HG03039 (cell line): ENCODE measurements around the gene ULK4.
"Not testable (repeated sequence)": the region's sequence is repeated elsewhere in the genome, so short reads cannot be mapped to it uniquely, and the experiment has no call there.

Source experiments
- ATAC-seq: cut with Tn5 transposase; IDR thresholded peaks from one replicate; pipeline ENCODE4 v1.9.1; 2021; ENCODE audit warnings: mild to moderate bottlenecking, moderate library complexity; ENCODE audit not compliant: unreplicated experiment

Gene ULK4

GRCh38 chr3:41323467-41324155 is 638.3 kb downstream of the ULK4 start:
- no peak for ATAC-seq

DNA sequence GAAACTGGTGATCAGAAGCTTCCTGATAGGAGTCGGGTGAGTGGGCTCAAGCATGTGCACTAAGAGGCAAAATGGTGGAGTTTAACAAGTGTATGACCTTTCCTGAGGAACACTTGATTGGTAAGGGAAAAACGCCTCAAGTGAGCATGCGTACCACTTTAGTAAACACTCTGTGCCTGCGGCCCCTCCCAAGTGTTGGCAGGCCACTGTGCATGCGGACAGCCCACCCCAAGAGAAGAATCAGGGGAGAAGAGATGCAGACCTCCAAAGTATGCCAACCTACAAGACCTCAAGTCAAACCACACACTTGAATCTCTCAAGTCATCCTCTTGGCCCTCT is 640.3 kb downstream of the ULK4 start:
- no peak for ATAC-seq

- no peak for ATAC-seq
Observed at GRCh38 chr3:41320953-41321641, 640.8 kb downstream of the ULK4 start.

- no peak for ATAC-seq
Observed at GRCh38 chr3:41318520-41318919, 643.4 kb downstream of the ULK4 start.

DNA sequence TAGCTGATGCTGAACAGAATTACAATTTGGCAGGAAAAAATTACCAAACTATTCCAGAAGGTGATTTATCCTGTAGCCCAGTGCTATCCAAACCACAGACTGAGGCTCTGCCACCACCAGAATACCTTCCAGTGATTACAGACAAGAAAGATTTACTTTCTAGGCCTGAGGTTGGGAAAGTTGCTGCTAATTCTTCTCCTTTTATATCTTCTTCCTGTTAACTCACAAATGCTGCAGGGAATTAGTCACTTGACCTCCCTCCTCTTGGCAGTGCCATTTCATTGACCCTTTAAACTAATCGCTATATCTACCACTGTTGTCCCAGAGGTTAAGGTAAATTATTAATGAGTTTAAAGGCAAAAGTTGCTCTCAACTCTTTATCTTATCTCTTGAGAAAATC is 644.2 kb downstream of the ULK4 start:
- no peak for ATAC-seq

DNA sequence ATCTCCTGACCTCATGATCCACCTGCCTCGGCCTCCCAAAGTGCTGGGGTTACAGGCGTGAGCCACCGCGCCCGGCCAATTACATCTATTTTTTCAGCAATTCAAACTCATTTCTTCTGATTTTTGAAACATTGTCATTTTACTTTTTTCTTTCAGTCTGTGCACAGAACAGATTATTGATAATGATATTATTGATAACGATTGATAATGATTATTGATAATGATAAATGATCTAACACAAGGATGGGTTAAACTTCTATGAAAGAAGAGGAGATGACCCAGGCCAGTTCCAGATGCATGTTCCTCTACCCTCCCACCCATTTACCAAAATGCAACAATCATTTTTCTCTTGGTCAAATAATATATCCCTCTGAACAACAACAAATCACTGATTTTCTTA is 644.6 kb downstream of the ULK4 start:
- ATAC-seq, result no peak

- ATAC-seq, result no peak
Observed at GRCh38 chr3:41315126-41315525, 646.8 kb downstream of the ULK4 start.

DNA sequence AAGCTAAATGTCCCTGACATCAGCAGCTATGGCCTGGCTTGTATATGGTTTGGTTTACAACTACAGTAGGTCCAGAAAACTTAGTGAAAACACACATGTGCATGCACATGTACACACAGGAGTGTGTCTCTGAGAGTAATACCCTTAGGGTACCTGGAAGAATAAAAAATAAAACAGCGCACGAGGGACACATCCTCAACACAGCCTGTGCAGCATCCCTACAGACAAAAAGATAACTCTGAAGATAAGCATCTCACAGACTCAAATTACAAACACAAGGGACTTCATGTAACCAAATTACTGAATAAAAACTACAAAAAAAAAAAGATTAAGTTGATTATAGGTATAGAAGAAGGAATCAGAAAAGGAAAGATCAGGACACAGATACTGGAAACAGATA is 653.8 kb downstream of the ULK4 start:
- no peak for ATAC-seq

DNA sequence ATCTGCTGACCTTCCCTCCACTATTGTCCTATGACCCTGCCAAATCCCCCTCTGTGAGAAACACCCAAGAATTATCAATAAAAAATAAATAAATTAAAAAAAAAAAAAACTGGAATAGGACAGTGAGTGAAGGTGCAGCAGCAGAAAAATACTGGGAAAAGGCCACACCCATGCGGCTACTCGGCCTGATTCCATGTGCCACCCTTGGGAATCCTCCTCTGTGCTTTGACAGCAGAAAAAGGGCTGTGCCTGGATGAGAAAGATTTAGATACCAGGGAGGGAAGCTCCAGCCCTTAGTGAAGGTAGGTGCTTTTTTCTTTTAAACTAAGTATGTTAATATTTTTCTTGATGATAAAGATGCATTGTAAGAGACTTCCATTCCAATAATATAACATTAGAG is 654.8 kb downstream of the ULK4 start:
- ATAC-seq, result no peak

DNA sequence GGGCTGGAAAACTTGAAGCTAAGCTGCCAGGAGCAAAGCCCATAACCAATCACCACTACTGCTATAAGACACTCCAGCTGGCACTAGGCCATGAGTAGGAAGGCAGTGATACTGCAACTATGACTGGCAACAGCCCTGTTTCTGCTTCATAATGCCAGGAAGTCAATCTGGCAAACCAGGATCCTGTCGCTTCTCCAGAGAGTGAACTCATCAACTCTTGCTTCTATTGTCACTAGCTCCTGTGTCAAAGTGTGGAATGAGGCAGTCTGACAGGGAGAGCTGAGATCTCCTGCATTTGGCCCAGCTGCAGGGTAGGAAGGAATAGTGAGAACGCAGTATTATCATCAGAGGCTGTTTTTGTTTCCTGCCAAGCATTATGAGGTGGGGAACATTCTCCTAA is 657.3 kb downstream of the ULK4 start:
- no peak for ATAC-seq

DNA sequence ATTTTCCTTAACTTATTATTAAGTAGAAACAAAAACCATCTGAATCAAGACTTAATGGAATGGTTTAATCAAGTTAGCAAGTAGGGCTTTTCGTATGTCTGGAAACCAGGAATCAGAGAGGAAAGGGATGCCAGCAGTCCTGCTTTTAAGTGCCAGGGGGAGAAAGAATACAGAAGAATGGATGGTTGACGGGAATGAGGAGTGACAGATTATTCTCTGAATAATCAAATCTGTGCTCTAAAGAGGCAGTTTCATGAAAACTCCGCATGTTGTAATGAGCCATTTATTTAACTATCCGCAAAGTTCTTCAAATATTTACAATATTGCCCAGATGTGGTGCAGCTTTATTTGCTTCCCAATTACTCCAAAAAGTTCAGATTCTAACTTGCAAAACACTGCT is 659.6 kb downstream of the ULK4 start:
- no peak for ATAC-seq

DNA sequence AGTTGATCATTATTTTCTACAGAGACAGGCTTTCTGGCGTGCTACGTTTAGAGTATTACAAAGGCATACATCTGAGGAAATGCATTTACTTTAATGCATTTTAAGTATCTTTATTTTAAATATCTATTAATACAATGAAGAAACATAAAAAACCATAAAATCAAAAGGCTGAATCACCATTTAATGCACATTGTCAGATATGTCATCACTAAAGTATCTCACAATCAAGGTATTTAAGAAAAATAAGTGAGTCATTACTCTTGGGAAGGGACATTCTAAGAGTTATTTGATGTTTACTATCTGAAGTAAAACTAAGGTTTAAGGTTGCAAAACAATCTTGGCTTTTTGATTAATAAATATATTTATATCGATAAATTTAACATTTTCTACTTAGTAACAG is 660.4 kb downstream of the ULK4 start:
- no peak for ATAC-seq

DNA sequence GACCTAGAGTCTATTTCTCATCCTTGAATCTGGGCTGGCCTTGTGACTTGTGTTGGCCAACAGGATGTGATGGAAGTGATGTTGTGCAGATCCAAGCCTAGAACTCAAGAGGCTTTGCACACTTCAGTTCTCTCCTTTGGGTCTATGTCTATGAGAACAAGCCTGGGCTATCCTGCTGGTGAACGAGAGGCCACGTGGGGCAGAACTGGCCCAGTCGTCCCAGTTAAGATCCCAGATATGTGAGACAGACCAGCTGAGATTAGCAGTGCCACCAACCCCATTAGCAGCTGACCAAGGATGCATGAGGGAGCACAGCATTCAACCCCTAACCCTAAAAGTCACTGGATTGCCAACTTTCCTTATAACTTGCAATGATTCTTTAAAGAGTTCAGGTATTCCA is 662.9 kb downstream of the ULK4 start:
- no peak for ATAC-seq

DNA sequence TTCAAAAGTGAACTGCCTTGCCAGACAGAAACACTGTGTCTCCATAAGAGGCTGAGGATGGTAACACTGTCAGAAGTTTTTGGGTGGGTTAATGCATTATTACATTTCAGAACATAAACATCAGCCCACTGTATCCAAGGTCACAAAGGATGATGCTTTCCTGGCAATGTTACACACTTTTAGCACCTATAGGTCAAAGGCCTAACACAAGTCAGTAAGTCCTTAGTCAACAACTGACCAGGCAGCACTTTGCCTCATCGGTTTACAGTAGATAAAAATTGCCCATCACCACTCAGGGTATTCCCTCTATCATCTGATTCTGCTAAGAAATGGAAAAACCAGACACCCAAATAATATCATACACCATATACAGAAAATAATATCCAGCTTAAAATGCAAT is 664.2 kb downstream of the ULK4 start:
- ATAC-seq, result no peak

DNA sequence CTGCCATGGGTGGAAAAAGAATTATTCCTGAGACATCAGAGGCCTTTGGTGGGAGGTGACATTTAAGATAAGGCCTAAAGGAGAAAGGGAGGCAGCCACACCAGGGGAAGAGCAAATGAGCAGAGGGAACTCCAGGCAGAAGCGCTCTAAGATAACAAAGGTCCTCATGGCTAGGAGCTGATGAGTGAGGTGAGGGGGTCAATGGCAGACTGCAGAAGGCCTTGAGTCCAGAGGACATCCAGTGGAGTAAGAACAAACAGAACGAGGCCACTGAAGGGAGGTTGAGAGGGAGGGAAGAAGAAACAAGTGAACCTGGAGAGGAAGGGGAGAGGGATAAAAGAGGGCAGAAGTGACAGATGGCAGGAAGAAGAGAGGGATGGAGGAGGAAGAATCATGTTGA is 665.3 kb downstream of the ULK4 start:
- ATAC-seq, result no peak

- ATAC-seq, result no peak
Observed at GRCh38 chr3:41295740-41296139, 666.2 kb downstream of the ULK4 start.

- no peak for ATAC-seq
Observed at GRCh38 chr3:41293169-41293681, 668.7 kb downstream of the ULK4 start.

- ATAC-seq, result no peak
Observed at GRCh38 chr3:41290736-41291135, 671.2 kb downstream of the ULK4 start.

DNA sequence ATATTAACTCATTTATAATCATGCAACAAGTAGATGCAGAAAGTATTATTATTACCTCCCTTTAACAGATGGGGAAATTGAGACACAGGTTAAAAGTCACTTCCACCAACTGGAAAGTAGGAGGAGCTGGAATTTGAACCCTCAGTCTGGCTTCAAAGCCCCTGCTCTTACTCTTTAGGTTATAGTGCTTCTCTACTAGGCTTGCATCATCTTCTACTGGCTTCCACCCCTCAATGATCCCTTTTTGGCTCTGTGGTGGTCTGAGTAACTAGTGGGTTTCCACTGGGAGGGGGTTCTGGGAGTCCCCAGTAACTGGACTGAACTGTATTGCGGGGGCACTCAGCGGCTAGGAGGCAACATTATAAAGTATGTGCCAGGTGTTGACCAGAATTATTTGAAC is 671.6 kb downstream of the ULK4 start:
- no peak for ATAC-seq

DNA sequence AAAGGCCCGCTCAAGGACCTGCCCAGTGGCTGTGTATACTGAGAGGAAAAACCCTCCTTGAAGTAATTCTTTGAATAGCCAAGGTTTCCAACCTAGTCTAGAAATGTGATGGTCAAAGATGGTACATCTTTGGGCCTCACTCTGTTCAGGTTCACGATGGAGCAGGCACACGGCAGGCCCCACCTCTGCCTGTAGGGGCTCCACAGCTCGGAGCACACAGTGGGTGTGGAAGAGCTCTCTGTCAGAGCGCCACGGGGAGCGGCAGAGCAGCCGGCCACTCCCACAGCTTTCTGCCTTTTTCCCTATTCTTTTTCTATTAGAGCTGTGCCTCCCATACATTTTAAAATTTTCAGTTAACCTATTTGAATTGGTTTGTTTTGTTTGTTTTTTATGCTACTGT is 673.1 kb downstream of the ULK4 start:
- ATAC-seq, result no peak

- ATAC-seq, result no peak
Observed at GRCh38 chr3:41286305-41286704, 675.6 kb downstream of the ULK4 start.

DNA sequence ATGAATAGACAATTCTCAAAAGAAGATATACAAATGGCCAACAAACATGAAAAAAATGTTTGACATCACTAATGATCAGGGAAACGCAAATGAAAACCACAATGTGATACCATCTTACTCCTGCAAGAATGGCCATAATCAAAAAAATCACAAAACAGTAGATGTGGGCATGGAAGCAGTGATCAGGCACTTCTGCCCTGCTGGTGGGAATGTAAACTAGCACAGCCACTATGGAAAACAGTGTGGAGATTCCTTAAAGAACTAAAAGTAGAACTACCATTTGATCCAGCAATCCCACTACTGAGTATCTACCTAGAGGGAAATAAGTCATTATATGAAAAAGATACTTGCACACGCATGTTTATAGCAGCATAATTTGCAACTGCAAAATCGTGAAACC is 677.0 kb downstream of the ULK4 start:
- ATAC-seq, result not testable (repeated sequence)
